Embryonic facial prominence (tissue), 1 donor: ENCODE results near the gene ZSWIM4.
"Not testable (repeated sequence)": the region's sequence is repeated elsewhere in the genome, so short reads cannot be mapped to it uniquely, and the experiment has no call there.

Source experiments
- DNase-seq: peaks from one replicate; pipeline ENCODE4 v3.0.0-alpha.2; 2016; ENCODE audit errors: extremely low spot score

ZSWIM4 gene

DNA sequence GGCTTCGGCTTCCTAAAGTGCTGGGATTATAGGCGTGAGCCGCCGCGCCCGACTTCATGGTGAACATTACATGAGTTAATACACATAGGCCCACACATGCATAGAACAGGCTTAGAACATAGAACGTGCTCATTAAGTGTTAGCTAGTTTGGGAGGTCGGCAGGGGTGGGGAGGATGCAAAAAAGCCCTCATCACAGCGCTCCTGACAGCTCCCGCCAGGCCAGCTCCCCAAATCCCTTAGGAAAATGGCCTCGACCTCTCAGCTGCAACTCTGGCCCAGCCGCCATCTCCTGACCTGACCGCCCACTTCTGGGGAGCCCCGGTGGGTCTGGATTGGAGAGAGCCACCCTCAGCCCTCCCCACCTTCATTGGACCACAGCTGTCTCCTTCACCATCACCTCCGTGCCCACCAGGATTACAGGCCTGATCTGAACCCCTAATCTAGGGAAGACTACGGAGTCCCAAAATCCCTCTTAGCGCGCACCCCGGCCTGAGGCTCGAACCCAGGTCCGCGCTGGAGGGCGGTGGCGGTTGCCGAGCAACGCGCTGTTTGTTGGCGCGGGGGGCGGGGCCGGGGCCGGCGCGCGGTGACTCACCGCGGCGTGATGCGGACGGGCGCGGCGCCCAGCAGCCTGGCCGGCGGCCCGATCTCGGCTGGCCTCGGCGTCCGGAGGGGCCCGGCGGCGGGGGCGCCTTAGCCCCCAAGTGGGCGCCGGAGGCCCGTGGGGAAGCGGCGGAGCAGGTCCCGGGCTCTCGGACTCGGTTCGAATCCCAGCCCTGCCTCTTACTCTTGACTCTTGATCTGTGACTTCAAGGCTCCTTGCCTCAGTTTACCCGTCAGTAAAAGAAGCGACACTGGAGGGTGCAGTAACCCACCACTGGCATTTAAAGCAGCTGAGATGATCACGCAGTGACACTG is 55.0 kb downstream of the ZSWIM4 start:
- DNase-seq: no peak

DNA sequence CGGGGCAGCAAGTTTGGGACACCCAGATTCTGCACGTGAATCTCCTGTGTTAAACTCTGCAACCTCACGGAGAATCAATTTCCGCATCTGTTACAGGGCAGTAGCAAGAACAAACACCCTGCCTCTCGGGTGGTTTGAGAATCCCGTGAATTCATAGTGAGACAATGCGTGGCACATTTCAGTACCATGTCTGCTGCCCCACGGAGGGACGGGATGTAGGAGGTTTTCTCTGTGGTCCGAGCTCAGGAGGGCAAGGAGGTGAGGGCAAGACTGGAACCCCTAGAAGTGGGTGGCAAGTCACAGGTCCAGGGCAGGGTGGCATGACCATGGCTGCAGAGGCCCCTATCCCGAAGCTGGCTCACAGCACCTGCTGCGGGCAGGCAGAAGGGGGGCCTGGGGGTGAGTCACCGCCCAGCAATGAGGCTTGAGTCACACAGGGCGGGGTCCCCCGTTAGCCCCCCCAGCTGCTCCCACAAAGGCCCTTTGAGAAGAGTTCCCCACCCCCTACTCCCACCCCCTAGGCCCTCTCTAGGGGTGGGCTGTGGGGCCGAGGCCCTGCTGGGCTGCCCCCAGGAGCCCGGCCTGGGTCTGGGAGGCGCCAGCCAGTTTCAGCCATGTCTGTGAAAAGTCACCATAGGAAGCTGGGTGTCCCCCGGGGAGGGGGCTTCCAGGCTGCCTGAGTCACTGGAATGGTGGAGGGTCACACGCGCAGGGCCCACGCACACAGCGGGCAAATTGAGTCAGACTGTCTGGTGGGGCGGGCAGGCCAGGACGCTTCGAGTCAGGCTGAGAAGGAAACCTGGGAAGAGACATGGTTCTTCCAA is 55.9 kb downstream of the ZSWIM4 start:
- no peak for DNase-seq

DNA sequence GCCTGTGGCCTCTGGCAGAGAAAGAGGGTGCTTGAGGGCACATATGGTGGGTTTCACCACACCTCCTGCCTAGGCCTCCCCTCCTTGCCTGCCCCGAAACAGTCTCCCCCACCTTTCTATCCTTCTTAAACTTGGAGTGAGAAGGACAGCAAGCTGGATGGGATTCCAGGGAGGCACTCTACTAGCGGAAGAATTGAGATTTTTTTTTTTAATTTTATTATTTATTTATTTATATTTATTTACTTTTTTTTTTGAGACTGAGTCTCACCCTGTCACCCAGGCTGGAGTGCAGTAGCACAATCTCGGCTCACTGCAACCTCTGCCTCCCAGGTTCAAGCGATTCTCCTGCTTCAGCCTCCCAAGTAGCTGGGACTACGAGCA is 56.5 kb downstream of the ZSWIM4 start:
- not testable (repeated sequence) for DNase-seq

DNA sequence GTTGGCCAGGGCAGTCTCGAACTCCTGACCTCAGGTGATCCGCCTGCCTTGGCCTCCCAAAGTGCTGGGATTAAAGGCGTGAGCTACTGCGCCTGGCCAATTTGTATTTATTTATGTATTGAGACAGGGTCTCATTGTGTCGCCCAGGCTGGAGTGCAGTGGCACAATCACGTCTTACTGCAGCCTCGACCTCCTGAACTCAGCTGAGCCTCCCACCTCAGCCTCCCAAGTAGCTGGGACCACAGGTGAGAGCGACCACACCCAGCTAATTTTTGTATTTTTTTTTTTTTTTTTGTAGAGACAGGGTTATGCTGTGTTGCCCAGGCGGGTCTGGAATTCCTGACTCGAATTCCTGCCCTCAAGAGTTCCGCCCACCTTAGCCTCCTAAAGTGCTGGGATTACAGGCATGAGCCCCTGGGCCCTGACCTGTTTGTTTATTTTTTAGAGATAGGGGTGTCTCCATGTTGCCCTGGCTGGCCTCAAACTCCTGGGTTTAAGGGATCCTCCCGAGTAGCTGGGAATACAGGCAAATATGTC is 57.0 kb downstream of the ZSWIM4 start:
- DNase-seq: not testable (repeated sequence)

DNA sequence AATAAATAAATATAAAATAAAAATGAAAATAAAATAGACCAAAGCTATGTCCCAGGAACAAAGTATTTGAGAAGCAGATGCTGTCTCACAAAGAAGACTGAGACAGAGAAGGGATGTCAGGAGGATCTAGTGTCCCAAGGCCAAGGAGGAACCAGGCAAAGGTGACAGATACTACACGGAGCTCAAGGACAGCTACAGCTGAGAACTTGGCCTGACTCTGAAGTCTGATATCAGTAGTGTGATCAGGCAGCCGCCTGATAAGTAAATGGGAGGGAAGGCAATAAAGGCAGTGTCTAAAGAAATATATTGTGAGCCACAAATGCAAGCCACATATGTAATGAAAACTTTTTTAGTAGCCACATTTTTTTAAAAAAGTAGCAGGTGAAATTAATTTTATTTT is 61.3 kb downstream of the ZSWIM4 start:
- DNase-seq: no peak

DNA sequence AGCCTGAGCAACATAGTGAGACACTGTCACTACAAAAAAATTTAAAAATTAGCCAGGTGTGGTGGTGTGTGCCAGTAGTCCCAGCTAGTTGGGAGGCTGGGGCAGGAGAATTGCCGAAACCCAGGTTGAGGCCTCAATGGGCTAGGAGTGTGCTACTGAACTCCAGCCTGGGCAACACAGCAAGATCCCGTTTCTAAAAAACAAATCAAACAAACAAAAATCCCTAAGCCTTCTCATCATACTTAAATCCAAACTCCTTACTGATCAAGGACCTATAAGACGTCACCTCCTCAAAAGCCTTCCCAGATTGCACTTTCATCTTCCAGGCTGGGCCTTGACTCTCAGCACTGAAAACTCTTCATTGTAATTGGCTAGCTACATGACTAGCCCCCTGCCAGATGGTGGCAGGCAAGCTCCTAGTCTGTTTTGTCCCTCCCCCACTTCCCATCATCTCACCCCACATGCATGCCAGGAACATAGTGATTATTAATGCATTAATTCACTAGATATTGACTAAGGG is 64.2 kb downstream of the ZSWIM4 start:
- no peak for DNase-seq

DNA sequence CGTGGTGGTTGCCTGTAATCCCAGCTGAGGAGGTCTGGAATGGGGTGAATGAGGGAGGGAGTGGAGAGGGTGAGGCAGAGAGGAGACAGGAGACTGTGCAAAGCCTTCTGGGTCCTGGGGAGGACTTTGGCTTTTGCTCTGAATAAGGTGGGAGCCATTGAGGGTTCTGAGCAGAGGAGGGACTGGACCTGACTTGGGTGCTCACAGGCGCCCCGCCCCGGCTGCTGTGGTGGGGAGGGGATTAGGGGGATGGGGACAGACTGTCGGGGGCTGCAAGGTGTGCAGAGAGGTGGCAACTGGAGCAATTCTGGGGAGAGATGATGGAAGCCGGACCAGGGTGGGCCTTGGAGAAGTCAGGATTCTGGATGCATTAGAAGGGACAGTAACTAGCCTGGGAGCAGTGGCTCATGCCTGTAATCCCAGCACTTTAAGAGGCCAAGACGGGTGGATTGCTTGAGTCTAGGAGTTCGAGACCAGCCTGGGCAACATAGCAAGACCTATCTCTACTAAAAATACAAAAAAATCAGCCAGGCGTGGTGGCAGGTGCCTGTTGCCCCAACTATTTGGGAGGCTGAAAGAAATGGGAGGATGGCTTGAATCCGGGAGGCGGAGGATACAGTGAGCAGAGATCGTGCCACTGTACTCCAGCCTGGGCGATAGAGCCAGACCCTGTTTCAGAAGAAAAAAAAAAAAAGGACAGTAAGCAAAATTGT is 65.6 kb downstream of the ZSWIM4 start:
- no peak for DNase-seq

DNA sequence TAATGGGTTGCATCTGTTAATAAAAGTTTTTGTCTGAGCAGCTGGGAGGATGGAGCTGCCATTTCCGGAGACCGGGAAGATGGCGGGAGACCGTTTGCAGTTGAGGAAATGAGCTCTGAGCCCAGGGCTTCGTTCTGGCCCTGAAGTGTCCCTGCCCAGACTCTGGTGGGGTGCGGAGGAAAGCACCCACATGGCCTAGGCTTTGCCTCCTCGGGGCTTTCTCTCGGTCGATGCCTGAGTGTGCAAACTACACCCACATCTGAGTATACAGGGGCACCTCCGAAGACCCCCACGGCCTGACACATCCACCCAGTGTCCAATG is 66.1 kb downstream of the ZSWIM4 start:
- no peak for DNase-seq

DNA sequence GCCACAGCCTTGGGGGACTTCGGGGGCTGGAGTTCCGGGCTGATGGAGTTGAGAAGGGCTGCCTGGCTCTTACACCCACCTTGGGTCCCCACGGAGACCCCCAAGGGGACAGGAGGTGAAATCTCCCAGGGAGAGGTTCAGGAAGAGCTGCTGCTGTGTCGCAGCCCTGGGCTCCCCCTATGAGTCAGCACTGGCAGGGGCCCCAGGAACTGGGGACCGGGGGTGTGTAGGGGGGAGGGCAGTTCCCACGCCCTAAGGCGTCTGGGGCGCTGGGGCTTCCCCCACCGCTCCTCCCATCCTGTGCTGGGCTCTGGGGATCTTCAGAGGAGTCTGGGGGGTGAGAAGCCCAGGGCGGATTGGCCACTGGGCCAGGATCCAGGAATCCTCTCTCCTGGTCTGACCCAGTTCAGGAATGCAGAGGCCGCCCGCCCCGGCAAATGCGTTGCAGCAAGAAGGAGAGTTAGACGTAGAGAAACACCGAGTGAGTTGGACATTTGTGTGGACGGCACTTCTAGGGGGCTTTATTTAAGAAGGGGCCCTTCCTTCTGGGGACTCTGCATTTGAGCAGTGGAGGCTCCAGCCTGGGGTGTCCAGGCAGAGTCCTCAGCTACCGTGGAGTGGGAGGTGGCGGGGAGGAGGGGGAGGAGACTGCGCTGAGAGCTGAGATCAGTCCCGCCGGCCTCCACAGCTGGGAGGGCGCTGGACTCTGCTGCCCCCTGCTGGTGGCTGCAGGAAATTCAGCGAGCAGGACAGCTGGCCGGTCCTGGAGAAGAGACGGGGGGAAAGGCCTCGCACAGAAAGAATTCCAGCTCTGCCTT is 66.7 kb downstream of the ZSWIM4 start:
- peak; percentile 80 for DNase-seq

DNA sequence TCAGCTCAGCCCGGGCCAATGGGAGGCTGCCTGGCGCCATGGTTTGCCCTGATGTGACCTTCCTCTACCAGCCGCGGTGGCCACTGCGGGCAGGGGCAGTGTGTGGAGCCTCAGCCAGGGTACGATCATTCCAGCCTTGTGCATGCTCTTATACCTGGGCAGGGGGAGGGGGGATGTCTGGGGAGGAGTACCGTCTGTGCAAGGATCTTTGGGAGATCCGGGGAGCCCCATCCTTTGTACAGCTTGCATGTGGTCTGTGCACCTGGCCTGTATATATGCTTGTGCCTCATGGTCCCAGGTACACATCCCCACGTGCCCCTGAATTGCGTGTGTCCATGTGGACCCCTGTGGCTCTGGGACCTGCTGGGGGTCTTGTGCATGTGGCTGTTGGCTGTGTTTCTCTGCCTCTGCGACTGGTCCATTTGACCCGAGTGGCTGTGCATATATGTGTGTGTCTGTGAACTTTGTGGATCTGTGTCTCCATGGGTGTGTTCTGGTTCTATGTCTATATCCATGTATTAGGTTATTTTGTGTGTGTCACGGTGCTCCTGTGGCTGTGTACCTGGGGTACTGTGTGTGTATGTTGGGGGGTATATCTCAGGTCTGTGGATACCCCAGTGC is 68.9 kb downstream of the ZSWIM4 start:
- no peak for DNase-seq

DNA sequence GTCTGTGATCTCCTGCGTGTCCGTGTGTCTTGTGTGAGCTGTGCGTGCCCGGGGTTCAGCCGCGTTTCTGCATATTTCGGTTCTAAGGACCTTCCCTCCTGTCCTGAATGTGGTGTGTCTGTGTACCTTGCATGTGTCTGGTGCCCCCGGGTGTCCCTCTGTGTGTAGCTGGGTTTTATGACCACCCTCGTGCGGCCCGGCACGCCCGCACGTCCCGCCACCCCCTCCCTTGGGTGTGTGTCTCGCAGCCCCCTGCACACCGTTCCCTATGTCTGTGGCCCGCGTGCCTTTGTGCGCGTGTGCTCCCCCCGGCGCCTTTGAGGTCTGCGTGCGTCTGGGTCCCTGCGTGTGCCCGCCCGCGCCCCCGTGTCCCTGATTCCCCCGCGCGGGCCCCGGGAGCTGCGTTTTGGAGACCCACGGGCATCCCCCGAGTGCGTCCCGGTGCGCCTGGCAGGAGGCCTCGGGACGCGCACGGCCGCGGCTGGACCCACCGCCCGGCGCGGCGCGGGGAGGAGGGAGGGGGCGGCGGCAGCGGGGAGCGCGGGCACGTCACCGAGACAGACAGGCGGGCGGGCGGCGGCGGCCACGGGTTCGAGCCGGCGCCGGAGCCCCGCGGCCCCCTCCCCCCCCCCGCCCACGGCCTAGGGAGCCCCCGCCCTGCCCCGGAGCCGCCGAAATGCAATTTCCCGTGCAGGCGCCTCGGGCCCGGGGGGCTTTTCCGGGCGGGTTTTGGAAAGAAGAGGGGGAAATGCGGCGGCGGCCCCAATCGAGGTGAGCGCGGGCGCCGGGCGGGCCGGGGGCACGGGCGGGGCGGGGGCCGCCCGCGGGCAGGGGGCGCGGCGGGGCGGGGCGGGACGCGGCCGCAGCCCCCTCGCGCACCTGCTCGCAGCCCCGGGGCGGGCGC is 69.7 kb downstream of the ZSWIM4 start:
- no peak for DNase-seq

DNA sequence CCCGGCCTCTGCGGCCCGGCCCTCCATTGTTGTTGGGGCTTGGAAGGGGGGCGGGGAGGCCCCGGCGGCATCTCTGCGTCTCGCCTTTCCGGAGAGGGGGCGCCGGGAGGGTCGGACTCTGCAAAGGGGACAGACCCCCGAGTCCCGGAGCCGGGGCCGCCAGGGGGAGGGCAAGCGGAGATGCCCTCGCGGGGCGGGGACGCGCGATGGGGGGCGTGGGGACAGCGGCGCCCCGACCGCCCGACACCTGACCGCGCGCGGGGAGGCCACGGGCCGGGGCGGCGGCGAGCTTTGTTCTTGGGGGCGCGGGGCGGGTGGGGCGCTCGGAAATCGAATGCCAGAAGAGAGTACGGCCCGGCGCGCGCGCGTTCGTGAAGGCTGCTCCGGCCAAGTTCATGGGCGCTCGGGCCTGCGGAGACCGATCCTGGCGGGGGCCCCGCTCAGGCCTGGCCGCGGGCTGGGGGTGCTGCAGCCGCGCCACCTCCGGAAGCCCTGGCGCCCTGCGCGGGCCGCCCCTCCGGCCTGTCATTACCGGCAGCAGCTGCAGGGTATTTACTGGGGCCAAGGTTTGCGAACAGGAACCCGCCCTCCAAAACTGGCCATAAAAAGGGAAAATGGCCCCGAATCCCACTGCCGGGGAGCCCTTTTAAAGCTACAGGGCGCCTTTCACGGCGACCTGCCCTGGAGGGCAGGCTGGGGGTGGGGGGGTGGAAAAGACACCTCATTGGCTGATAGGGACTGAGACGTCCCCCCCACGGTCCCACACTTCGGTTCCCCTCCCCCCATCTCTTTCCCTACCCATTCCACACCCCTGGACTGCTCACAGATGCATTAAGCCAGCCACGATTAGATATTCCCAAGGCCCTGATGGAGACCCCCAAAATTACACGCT is 70.6 kb downstream of the ZSWIM4 start:
- no peak for DNase-seq

DNA sequence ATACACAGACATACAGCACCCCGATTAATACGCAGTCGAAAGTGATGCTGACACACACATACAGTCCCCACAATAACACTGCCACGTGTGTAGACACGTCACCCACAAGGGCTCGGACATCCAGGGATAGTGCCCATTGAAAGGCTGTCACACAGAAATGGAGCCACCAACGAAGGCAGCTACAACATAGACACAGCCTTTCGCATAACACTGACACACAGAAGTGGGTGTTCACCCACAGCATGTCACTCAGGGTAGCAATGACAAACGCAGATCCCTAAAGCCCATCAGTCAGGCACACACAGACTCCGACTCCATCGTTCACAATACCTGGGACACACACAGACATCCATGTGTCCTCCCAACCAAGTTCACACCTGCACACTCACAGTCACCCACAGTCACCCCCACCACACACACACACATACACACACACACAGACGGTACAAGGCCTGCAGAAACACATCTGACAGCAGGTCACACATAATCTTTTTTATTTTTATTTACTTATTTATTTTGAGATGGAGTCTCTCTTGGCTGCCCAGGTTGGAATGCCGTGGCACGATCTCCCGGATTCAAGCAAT is 71.3 kb downstream of the ZSWIM4 start:
- DNase-seq: no peak

DNA sequence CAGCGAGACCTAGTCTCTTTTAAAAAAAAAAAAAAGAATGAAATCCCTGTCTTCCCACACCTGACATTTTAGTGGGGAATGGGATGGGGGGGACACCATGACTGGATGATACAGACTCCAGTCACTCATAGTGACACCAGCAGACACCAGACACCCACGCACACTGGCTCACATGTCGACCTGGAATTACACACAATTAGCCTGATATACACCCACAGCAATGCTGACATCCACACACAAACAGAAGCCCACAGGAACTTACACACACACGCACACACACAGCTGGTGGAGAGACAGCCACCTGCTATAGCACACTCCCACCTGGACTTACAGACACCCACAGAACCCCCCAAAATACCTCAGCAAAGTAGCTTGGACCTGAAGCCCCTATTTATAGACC is 73.4 kb downstream of the ZSWIM4 start:
- DNase-seq: no peak

DNA sequence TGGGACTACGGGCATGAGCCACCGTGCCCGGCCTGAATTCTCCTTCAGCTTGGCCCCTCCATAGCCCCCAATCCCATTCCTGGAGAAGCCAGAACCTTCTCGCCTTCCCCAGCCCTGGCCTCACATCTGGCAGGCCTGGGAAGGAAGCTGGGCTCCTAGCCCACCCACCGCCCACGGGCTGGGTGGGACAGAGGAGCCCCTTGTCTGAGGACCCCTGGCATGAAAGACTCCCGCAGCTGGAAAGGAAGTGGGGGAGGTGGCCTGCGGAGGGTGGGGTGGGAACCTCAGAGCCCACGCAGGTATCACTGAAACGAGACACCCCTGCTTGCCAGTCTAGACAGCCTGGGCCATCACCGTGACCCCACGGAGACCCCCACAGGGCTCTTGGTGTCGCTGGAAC is 74.0 kb downstream of the ZSWIM4 start:
- no peak for DNase-seq

DNA sequence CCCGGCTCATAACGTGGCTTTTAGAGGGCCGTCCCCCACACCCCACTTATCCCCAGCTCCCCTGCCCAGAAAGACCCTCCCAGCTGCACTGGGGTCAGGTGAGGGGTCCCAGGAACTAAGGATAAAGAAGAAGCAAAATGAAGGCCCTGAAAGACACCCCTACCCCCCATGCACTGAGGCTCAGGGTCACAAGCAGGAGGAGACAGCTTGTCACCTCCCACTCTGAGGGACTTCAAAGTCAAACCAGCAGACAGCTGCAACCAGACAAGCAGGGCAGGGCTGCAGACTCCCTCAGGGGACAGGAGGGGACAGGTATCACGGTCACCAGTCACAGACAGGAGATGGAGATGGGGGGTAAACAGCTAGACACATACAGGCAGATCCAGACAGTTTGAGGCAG is 75.6 kb downstream of the ZSWIM4 start:
- DNase-seq: no peak

DNA sequence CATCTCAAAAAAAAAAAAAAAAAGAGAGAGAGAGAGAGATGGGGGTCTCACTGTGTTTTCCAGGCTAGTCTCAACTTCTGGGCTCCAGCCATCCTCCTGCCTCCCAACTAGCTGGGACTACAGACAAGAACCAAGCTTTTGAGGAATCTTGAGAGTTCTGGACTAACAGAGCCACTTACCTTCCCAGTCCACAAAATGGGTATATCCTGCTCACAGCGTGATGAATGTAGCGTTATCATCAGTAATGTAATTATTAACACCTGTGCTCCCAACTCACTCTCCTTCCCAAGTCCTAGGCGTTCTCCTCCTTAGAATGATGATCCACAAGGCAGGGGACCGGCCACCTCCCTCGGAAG is 77.1 kb downstream of the ZSWIM4 start:
- DNase-seq: no peak

DNA sequence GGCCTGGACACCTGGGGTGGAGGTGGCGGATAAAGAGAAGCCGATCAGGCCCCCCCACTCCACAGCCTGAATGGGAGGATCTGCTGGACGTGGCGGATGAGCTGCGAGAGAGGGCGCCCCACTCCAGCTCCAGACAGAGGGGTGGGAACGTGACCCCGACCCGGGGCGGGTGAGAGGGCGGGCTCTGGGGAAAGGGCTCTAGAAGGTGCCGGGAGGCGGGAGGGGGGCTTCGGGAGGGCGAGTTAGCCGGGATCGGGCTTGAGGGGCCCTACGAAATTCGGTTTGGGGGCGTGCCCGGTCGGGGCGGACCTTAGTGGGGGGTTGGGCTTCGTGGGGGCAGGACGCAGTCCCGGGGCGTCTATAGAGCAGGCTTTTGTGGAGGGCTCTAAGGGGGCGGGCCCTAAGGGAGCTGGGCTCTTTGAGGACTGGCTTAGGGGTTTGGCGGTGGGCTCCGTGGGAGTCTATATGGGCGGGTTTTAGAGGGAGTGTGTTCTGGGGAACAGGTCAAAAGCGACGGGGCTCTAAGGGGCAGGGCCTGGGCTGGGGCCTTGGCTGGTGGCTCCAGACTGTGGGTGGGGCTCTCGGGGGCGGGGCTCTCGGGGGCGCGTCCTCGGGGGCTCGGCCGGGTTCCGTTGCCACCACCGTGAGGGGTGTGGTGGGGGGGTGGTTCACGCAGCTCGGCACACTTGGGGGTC is 77.6 kb downstream of the ZSWIM4 start:
- DNase-seq: no peak
